ENCODE results near the gene KIF3A.

Gene KIF3A

GRCh38 chr5:132669455-132669820 lies 67.9 kb downstream of the KIF3A start (continued):
- no peak for TF ChIP-seq ZNF280D (tag by site-specific recombination; IDR thresholded peaks at IDR 0.05)

DNA sequence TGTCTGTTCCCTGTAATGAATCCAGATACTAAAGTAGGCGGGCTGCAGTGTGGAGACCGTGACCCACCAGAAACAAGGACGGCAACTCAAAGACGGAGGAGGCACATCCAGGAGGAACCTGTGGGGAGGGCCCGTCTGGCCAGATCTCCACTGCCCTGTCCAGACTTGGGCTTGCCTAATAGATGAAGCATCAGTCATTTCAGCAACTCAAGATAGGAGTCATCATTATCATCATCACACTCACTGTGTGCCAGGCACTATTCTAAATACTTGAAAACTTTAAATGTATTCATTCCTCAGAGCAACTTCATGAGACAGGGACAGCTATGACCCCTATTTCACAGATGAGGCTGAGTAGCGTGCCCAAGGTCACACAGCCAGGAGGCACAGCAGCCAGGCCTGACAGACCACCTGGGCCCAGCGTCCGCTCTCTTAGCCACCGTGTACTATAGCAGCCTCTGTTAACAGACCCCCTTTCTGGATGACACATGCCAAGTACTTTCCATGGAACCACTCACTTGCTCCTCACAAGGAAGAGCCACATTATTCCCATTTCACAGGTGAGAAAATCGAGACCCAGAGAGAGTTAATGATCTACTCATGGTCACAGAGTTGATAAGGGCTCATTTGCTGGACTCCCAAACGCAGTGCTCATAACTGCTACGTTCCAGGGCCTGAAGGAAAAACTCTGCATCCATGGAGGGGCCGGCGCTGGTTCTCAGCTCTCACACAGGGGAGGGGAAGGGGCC lies 68.5 kb downstream of the KIF3A start:
- Histone ChIP-seq H3K9me3 (ENCODE audit: control insufficient read depth, insufficient read depth, low read depth, low read length) (no peaks in the 10 kb centered on the region), H3K4me3 (ENCODE audit: low read depth, low read length) (no peak overlapping the region), H3K4me1 (ENCODE audit: control insufficient read depth, insufficient read depth, low read length) (no peaks in the 10 kb centered on the region), H3K27ac (ENCODE audit: extremely low read depth, low read depth, low read length) (no peak overlapping the region), H3K36me3 (ENCODE audit: control insufficient read depth in 2 of 2, insufficient read depth in 1 of 2, low read length in 2 of 2) (no peaks in the 10 kb centered on the region)
- POLR2A ChIA-PET, result no interaction called here
- TF ChIP-seq ZNF704 (tag by site-specific recombination; IDR thresholded peaks at IDR 0.05), result no peak
- TF ChIP-seq, protein P1, sequence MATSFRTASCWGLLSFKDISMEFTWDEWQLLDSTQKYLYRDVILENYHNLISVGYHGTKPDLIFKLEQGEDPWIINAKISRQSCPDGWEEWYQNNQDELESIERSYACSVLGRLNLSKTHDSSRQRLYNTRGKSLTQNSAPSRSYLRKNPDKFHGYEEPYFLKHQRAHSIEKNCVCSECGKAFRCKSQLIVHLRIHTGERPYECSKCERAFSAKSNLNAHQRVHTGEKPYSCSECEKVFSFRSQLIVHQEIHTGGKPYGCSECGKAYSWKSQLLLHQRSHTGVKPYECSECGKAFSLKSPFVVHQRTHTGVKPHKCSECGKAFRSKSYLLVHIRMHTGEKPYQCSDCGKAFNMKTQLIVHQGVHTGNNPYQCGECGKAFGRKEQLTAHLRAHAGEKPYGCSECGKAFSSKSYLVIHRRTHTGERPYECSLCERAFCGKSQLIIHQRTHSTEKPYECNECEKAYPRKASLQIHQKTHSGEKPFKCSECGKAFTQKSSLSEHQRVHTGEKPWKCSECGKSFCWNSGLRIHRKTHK (tag by site-specific recombination; IDR thresholded peaks at IDR 0.05), result no peak
- TF ChIP-seq IKZF3 (tag by site-specific recombination; IDR thresholded peaks at IDR 0.05), result no peak
- TF ChIP-seq ZNF423 (tag by site-specific recombination; IDR thresholded peaks at IDR 0.05), result no peak
- TF ChIP-seq ZNF121 (tag by site-specific recombination; IDR thresholded peaks at IDR 0.05), result no peak
- TF ChIP-seq ZNF555 (tag by site-specific recombination; conservative IDR thresholded peaks at IDR 0.05), result no peak
- TF ChIP-seq ZIC2 (tag by site-specific recombination; IDR thresholded peaks at IDR 0.05), result no peak
- CTCF ChIA-PET, result interaction anchor here (0.7 kb wide), 1 partner anchor 8 kb away, joined by 4 read pairs; no protein-coding TSS in a partner anchor

DNA sequence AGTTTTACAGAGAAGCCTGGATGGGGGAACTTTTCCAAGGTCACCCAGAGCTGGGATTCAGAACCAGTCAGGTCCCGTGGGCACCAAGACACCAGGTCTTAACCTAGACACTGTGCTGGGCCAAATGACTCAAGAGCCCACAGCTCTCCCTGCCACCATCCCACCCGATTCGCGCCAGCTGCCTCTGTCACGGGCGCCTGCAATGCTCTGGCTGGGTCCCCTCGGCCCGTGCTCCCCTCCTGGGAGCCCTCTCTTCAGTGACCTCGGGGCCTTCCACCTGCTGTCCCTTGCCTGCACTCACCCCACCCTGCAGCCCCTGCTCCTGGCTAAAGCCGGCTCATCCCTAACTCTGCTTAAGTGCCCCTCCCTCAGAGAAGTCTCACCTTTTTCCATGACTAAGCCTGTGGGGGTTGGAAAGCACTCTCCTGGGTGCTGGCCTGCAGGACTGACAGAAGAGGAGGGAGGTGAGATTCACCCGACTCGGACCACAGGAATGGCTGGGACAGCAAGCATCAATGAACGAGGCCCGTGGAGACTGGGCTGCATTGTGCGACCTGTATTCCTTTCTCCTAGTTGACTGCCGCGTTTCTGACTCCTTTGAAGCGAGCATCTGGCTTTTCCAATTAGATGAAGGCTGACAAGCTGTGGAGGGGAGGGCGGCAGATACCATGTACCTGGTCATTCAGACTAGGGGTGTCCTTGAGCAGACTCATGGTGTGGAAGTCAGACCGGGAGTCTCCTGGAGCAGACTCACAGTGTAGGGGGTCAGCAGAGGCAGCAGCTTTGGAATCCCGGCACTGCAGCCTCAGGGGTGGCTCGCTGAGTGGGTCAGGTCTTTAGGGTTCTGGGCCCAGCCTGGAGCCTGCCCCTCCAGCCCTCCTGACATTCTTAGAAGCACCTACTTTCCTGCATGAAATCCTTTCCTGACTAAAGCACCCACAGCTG lies 69.3 kb downstream of the KIF3A start:
- ChIA-PET POLR2A (no interaction called here), CTCF (interaction anchor here (0.7 kb wide), 1 partner anchor 9 kb away, joined by 4 read pairs; no protein-coding TSS in a partner anchor)
- Histone ChIP-seq H3K36me3 (ENCODE audit: control insufficient read depth in 2 of 2, insufficient read depth in 1 of 2, low read length in 2 of 2) (no peaks in the 10 kb centered on the region), H3K4me1 (ENCODE audit: control insufficient read depth, insufficient read depth, low read length) (no peaks in the 10 kb centered on the region), H3K27ac (ENCODE audit: extremely low read depth, low read depth, low read length) (no peak overlapping the region), H3K9me3 (ENCODE audit: control insufficient read depth, insufficient read depth, low read depth, low read length) (no peaks in the 10 kb centered on the region), H3K4me3 (ENCODE audit: low read depth, low read length) (no peak overlapping the region)
- no peak for TF ChIP-seq ZBTB8A (tag by site-specific recombination; IDR thresholded peaks at IDR 0.05)
- TF ChIP-seq, protein P1 (tag by site-specific recombination; IDR thresholded peaks at IDR 0.05), result no peak
- peak; percentile 65 for TF ChIP-seq PRDM10 (tag by site-specific recombination; IDR thresholded peaks at IDR 0.05)

All from HEK293 (cell line).